ENCODE measurements around the gene WDR93. TPM values are rescaled to one million over a fixed set of nuclear protein-coding genes. Genes with fewer than 3 reads are reported as not detected.
"Not testable (repeated sequence)": the region's sequence is repeated elsewhere in the genome, so short reads cannot be mapped to it uniquely, and the experiment has no call there.

Gene WDR93
- total RNA-seq, 1 experiment from 2014 or later, result not detected

GRCh38 chr15:89787944-89788343 is 97.3 kb downstream of the WDR93 start:
- H3K27me3 ChIP-seq (ENCODE audit: insufficient read depth, low read length), result no peaks in the 10 kb centered on the region
- no peaks in the 10 kb centered on the region for H3K79me2 ChIP-seq (ENCODE audit: insufficient read depth, low read length)
- H4K91ac ChIP-seq (ENCODE audit: insufficient read length, low read depth, low read length), result no peak overlapping the region
- no peak overlapping the region for H2BK15ac ChIP-seq (ENCODE audit: low read depth, low read length)
- DNase-seq, result no peak
- H4K5ac ChIP-seq (ENCODE audit: insufficient read length, low read depth, low read length), result no peak overlapping the region
- peaks cover 4 to 9% (median 5%) of the 10 kb centered on the region in 3 experiments; a peak in 5 of 7 replicates for H3K36me3 Mint-ChIP-seq (ENCODE audit: insufficient read depth in 1 of 3, low read depth in 3 of 3)
- WGBS (ENCODE audit: extremely low coverage, insufficient read length, low lambda C conversion rate), result no CpG with 5 or more reads among the region's 3 CpGs
- peaks cover 9 to 12% of the 10 kb centered on the region in 2 experiments for H3K9me3 Mint-ChIP-seq
- H4K8ac ChIP-seq (replicated peaks; ENCODE audit: insufficient read length, low read depth, low read length), result no peak overlapping the region
- no peak overlapping the region for H3K4me3 Mint-ChIP-seq
- peaks cover 4% of the 10 kb centered on the region for H3K27me3 Mint-ChIP-seq (ENCODE audit: low read depth)
- H3K14ac ChIP-seq (ENCODE audit: insufficient read depth, low read length), result no peak overlapping the region
- no peak overlapping the region for H2BK20ac ChIP-seq (ENCODE audit: low read depth, low read length, poor library complexity, severe bottlenecking)
- H2AFZ ChIP-seq (ENCODE audit: low read length), result no peak overlapping the region
- no peak for TF ChIP-seq CTCF (conservative IDR thresholded peaks at IDR 0.05)
- H3K4me1 Mint-ChIP-seq, result peaks cover 15 to 16% of the 10 kb centered on the region in 2 experiments
- H3K23ac ChIP-seq (ENCODE audit: insufficient read length, low read depth, low read length), result no peak overlapping the region
- no peak overlapping the region for H3K4me2 ChIP-seq (ENCODE audit: insufficient read depth, insufficient read length, low read length)
- H3K4ac ChIP-seq (ENCODE audit: low read depth, low read length), result no peak overlapping the region
- H3K9me3 ChIP-seq (ENCODE audit: control insufficient read depth, low read depth, low read length), result no peaks in the 10 kb centered on the region
- H3K79me1 ChIP-seq (ENCODE audit: insufficient read depth, low read depth, low read length, poor library complexity, severe bottlenecking), result no peaks in the 10 kb centered on the region
- no peak overlapping the region for H2BK12ac ChIP-seq (ENCODE audit: insufficient read length, low read depth, low read length)
- H3K27ac Mint-ChIP-seq, result no peak overlapping the region
- H2BK5ac ChIP-seq (ENCODE audit: insufficient read length, low read length), result no peak overlapping the region
- no peak overlapping the region for H2AK5ac ChIP-seq (ENCODE audit: insufficient read length, low read length)
- H4K20me1 ChIP-seq (ENCODE audit: control insufficient read depth, insufficient read depth, insufficient read length), result no peaks in the 10 kb centered on the region
- no peak overlapping the region for H3K27ac ChIP-seq (ENCODE audit: insufficient read length, low read depth, low read length)
- no peak overlapping the region for H3K9ac ChIP-seq (ENCODE audit: extremely low read depth, insufficient read length, low read length)
- peaks cover 3% of the 10 kb centered on the region; the same call in 1 of the 2 replicates for H3K4me1 ChIP-seq (ENCODE audit: insufficient read depth, low read length)
- H3K18ac ChIP-seq (ENCODE audit: insufficient read length, low read depth, low read length), result no peak overlapping the region
- no peak overlapping the region for H3K56ac ChIP-seq (ENCODE audit: insufficient read length, low read depth, low read length)
- H3K23me2 ChIP-seq (ENCODE audit: insufficient read length, low read depth, low read length, poor library complexity, severe bottlenecking), result no peaks in the 10 kb centered on the region
- no peak overlapping the region for H2BK120ac ChIP-seq (ENCODE audit: low read depth, low read length, poor library complexity, severe bottlenecking)
- no peak overlapping the region for H3T11ph ChIP-seq (ENCODE audit: low read length)

GRCh38 chr15:89788585-89788984 is 98.0 kb downstream of the WDR93 start:
- H4K20me1 ChIP-seq (ENCODE audit: control insufficient read depth, insufficient read depth, insufficient read length); H2BK15ac ChIP-seq (ENCODE audit: low read depth, low read length); H3K4ac ChIP-seq (ENCODE audit: low read depth, low read length); H2BK20ac ChIP-seq (ENCODE audit: low read depth, low read length, poor library complexity, severe bottlenecking); H3K9ac ChIP-seq (ENCODE audit: extremely low read depth, insufficient read length, low read length); H3T11ph ChIP-seq (ENCODE audit: low read length); H2AK5ac ChIP-seq (ENCODE audit: insufficient read length, low read length); H4K8ac ChIP-seq (replicated peaks; ENCODE audit: insufficient read length, low read depth, low read length); H3K36me3 Mint-ChIP-seq (ENCODE audit: insufficient read depth in 1 of 3, low read depth in 3 of 3); H3K27ac ChIP-seq (ENCODE audit: insufficient read length, low read depth, low read length); H2BK12ac ChIP-seq (ENCODE audit: insufficient read length, low read depth, low read length); DNase-seq; H3K18ac ChIP-seq (ENCODE audit: insufficient read length, low read depth, low read length); H3K27ac Mint-ChIP-seq; H4K5ac ChIP-seq (ENCODE audit: insufficient read length, low read depth, low read length); H3K79me2 ChIP-seq (ENCODE audit: insufficient read depth, low read length); H2BK5ac ChIP-seq (ENCODE audit: insufficient read length, low read length); H3K79me1 ChIP-seq (ENCODE audit: insufficient read depth, low read depth, low read length, poor library complexity, severe bottlenecking); H3K4me2 ChIP-seq (ENCODE audit: insufficient read depth, insufficient read length, low read length); H3K9me3 ChIP-seq (ENCODE audit: control insufficient read depth, low read depth, low read length); H3K23ac ChIP-seq (ENCODE audit: insufficient read length, low read depth, low read length); H4K91ac ChIP-seq (ENCODE audit: insufficient read length, low read depth, low read length); H3K4me1 Mint-ChIP-seq; H2AFZ ChIP-seq (ENCODE audit: low read length); H2BK120ac ChIP-seq (ENCODE audit: low read depth, low read length, poor library complexity, severe bottlenecking); H3K14ac ChIP-seq (ENCODE audit: insufficient read depth, low read length); H3K4me3 Mint-ChIP-seq; H3K4me1 ChIP-seq (ENCODE audit: insufficient read depth, low read length); H3K56ac ChIP-seq (ENCODE audit: insufficient read length, low read depth, low read length); H3K27me3 ChIP-seq (ENCODE audit: insufficient read depth, low read length); H3K27me3 Mint-ChIP-seq (ENCODE audit: low read depth); H3K23me2 ChIP-seq (ENCODE audit: insufficient read length, low read depth, low read length, poor library complexity, severe bottlenecking): not testable (repeated sequence)
- WGBS (ENCODE audit: extremely low coverage, insufficient read length, low lambda C conversion rate), result no CpG with 5 or more reads among the region's 4 CpGs
- peaks cover 9 to 12% of the 10 kb centered on the region in 2 experiments for H3K9me3 Mint-ChIP-seq
